ENCODE measurements around the gene DGKD.

DNA sequence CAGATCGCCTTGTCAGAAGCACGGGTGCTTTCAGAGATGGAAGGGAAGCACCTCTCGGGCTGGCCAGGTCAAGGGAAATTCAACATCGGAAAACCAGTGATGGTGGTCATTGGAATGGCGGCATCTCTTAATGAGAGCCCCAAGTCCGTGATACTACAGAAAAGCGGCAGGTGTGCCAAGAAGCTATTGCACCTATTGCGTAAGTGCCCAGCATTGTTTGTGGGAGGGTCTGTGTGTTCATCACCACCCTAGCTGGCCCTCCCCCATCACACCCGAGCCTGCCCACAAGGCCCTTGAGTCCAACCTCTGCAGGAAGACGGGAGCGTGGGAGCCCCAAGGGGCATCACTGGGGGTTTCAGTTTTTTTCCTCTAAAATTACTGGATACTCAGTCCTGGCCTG is 100.7 kb downstream of the DGKD start:
- no peak for TF ChIP-seq POLR2A (IDR thresholded peaks at IDR 0.05)
- TF ChIP-seq, protein P1, sequence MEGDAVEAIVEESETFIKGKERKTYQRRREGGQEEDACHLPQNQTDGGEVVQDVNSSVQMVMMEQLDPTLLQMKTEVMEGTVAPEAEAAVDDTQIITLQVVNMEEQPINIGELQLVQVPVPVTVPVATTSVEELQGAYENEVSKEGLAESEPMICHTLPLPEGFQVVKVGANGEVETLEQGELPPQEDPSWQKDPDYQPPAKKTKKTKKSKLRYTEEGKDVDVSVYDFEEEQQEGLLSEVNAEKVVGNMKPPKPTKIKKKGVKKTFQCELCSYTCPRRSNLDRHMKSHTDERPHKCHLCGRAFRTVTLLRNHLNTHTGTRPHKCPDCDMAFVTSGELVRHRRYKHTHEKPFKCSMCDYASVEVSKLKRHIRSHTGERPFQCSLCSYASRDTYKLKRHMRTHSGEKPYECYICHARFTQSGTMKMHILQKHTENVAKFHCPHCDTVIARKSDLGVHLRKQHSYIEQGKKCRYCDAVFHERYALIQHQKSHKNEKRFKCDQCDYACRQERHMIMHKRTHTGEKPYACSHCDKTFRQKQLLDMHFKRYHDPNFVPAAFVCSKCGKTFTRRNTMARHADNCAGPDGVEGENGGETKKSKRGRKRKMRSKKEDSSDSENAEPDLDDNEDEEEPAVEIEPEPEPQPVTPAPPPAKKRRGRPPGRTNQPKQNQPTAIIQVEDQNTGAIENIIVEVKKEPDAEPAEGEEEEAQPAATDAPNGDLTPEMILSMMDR (IDR thresholded peaks at IDR 0.05 in 4 of 5, conservative IDR thresholded peaks at IDR 0.05 in 1 of 5), result no peak
